Measurements from ENCODE around the gene KCNH1.
A peak's percentile ranks its signal among the peaks of the same experiment; 100 is the strongest.
"Not testable (repeated sequence)": the region's sequence is repeated elsewhere in the genome, so short reads cannot be mapped to it uniquely, and the experiment has no call there.

KCNH1 gene

DNA sequence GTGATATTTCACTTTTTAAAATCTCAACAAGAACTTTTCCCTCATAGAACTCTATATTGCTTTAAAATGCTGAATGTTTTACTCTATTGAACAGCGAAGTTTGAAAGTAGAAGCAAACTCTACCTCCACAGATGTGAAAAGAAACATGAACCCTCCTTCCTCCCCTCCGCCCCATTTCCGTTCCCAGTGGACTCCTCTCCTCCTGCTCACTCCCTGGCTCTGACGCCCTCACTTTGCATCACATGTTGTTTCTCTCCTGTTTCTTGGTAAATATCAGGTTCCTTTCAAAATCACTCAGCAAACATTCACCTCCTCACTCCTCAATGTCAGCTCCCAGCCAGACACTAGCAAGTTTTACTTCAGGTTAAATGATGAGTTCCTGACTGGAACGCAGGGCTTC is 34.6 kb downstream of the KCNH1 start:
- DNase-seq: no peak

DNA sequence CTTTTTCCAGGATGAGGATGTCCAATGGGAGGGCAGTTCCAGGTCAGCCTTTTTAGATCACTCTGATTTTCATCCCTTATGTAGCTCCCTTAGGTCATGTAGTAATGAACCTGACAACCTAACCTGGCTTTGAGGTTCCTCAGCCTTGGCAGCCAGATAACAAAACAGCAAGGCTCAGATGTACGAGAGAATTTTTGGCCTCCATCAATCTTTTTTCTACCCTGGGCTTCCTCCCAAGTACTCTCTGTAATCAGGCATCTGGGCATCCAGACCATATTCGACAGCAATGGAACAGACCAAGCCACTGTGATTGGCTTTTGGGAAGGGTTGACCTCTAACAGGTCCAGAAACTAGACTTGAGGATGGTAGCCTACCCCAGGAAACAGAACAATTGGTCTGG is 38.6 kb downstream of the KCNH1 start:
- DNase-seq: no peak

DNA sequence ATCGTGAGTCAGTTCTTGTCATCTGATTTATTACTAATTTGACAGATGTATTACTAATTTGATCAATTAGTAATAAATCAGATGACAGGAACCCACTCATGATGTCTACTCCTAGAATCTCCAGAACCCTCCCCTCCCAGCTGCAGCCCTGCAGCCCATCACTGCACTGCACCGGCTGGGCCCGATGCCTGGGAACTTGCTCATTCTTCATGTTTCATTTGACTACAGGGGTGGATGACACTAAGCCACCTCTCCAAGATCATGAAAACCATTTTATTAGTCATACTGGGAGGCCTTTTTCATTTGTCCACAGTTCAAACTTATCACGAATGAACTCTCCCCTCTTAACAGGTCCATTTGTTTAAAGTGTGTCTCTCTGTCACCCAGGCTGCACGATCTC is 41.0 kb downstream of the KCNH1 start:
- DNase-seq: no peak

DNA sequence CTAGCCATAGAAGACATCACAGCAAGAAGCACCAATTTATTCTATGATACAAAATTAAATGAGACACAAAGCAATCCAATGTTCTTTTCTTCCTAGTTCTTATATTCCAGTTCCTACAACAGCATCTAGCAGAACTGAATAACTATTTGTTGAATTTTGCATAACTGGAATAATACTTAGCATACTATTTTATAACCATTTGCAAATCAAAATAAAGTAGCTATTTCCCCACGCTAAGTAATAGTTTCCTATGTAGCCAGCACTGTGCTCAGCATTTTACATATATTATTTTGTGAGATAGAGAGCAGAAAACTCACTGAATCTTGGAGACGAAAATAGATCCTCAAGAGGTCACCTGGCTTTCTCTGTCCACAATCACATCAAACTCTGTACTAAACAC is 42.1 kb downstream of the KCNH1 start:
- no peak for DNase-seq

DNA sequence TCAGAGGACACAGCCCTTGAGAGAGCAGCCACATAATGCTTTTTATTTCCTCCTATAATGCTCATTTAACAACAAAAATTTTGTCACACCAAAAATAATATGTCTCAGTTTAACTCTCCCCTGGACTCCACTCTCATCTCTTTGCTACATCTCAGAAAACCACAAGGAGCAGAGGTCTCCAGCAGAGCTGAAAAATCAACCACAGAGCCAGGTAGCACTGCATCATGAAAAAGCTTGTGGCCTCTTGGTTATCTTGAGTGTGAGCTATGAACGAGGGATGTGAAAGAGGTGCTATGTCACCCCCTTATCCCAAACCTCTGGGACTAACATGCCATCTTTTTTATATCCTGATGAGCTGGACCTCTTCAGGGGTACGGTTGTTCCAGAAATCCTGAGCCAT is 44.4 kb downstream of the KCNH1 start:
- DNase-seq: no peak

DNA sequence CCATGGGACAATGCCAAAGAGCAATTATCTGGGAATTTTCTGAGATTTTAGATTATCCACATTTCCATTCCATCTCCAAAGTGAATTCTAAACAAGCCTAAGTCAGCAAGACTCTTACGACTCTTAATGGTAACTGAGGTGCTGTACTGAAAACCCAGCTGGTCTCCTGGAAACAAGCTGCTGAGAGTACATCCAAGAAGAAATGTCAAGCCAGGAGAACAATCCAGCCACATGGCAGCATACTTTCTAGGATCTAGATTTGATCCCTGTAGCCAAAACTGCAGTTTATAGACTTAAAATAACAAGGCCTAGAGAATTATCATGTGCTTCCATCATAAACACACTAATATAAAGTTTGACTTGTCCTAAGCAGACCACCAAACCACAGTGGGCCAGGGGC is 45.8 kb downstream of the KCNH1 start:
- DNase-seq: no peak

DNA sequence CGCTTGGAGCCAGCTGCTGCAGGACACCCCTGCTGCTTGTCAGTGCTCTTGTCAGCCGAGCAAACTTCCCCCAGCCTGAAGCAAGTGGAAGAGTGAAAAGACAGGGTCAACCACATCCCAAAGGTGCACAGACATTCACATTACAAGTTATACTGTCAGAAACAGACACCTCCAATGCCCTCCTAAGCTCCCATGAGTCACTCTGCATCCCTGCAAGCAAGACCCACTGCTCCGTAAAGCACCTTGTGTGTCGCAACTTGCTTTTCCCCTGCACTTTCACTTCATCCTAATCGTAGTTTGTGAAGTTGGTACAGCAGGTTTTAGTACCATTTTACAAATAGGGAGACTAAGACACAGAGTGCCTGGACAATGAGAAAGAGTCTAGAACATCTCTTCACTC is 51.1 kb downstream of the KCNH1 start:
- DNase-seq: peak; percentile 9

DNA sequence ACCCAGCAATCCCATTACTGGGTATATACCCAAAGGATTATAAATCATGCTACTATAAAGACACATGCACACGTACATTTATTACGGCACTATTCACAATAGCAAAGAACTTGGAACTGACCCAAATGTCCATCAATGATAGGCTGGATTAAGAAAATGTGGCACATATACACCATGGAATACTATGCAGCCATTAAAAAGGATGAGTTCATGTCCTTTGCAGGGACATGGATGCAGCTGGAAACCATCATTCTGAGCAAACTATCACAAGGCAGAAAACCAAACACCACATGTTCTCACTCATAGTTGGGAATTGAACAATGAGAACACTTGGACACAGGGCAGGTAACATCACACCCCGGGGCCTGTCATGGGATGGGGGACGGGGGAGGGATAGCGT is 52.5 kb downstream of the KCNH1 start:
- not testable (repeated sequence) for DNase-seq

DNA sequence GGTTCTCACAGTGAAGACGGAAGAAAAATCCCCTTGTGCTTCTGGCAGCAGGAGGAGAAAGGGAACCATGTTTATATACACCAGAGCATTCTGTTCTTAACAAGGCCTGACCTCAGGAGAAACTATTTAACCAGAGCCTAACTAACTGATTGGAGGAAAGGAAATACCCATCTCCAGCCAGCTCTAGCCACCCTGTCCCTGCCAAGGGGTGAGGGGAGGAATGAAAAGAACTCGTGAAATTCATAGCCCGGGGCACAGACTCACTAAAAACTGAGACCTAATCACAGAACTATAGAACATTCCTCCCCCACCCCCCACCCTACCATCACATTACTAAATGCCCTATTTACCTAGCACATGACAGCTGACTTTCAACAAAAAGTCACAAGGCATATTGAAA is 65.0 kb downstream of the KCNH1 start:
- peak; percentile 88 for DNase-seq

DNA sequence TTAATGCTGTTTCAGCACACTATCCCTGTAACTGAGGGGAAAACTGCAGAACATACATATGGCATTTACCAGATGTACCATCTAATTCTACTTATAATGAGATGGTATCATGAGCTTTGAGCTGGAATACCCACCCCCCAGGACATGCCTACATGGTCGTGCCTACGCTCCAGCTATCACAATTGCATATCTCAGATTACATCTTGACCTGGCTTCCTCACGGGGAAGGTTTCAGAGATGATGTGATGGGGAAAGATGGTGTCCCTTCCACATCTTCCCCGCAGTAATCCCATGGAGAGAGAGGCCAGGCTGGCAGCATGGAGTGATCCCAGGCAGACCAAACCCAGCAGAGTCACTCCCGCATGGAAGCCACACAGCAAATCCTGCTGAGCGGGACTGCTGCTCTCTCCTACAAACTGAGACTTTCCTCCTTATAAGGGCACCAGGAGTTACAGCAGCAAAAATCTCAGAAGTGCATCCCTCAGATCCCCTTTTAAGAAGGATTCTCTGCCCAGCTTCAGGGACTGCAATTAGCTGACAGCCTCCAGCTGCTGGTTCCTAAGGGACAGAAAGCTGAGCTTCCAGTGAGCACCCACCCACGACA is 67.1 kb downstream of the KCNH1 start:
- DNase-seq: no peak

DNA sequence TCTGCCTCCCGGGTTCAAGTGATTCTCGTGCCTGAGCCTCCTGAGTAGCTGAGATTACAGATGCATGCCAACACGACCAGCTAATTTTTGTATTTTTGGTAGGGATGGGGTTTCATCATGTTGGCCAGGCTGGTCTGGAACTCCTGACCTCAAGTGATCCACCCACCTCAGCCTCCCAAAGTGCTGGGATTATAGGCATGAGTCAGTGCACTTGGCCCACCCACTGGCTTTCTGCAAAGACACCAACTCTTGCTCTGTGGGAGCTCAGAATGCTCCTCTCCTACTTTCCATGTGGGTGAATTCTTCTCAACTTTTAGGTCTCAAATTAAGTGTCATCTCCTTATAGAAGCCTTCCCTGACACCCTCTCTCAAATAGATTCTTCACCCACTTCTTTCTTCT is 92.1 kb downstream of the KCNH1 start:
- DNase-seq: peak; percentile 26

DNA sequence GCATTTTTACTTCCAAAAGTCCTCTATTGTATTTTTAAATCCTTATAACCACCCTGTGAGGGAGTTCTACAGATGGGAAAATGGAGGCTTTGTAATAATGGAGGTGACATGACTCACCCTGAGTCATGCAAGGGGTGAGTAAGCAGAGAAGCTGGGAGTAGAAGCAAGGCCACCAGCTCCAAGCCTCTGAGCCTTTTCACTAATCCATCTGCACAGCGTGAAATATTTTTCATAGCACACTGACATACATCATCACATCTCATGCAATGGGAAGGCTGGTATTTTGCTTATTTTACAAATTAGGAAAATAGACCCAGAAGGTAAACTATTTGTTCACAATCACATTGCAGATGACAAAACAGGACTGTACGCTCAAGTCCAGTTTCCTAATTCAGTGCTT is 96.9 kb downstream of the KCNH1 start:
- peak; percentile 98 for DNase-seq

DNA sequence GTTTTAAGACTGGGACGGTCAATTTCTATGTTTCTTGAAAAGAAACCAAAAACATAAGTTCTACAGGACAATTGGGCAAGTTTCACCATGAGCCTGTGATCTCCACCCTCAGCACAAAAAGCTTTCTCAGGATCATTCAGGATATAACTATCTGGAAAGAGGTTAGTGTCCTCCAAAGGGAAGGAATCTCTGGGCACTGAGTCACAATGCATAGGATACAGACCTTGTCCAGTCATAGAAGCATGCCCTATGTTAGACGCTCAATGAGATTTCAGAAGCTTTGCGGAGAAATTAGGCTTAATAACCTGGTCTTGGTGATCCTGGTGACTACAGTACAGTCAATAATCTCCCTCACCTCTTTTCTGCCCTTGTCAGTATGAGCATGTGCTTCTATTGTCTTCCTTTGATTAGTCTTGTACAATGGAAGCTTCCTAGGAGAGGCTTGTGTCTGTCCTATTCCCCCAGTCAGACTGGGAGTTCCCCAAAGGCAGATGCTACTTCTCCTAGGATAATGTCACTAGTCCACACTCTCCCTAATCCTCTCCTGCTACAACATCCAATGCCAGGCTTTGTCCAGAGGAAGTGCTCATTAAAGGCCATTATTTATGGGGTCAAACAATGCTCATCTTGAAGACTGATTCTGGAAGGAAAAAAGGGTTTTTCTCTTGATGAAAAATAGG is 97.4 kb downstream of the KCNH1 start:
- DNase-seq: peak; percentile 42

DNA sequence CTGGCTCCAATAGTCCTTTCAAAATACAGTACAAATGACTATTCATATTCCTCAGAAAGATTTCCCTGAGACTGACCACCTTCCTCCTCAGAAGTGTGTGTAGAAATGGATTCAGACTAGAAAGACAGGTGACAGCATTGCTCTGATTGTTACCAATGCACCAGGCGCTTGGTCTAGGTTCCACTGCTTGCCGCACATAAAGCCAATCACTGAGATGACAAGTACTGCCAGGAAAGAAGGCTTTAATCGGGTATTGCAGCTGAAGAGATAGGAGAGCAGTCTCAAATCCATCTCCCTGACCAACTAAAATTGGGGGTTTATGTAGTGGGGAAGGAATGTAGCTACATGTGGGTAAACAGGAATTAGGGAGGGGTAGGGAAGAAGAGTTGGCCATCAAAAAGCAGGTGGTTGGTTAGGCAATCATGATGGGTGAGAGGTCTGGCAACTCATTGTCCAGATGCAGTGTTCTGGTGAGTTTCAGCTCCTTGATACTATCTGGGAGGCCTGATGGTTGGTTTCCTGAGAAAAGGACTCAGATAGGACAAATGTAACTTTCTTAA is 98.0 kb downstream of the KCNH1 start:
- DNase-seq: peak; percentile 32

DNA sequence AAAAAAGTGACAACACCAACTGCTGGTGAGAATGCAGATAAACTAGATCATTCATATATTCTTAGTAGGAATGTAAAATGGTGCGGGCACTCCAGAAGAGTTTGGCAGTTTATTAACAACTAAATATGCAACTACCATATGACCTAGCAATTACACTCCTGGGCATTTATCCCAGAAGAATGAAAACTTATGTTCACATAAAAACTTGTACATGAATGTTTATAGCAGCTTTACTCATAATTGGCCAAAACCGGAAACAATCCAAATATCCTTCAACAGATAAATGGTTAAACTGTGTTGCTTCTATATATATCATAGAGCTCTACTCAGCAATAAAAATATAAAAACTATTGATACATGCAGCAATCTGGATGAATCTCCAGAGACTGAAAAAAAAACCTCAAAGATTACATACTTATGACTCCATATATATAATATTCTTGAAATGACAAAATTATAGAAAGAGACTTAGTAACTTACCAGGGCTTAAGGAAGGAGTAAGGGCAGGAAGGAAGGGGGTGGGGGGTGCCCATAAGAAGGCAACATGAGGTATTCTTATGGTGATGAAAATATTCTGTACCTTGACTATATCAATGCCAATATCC is 99.9 kb downstream of the KCNH1 start:
- no peak for DNase-seq

DNA sequence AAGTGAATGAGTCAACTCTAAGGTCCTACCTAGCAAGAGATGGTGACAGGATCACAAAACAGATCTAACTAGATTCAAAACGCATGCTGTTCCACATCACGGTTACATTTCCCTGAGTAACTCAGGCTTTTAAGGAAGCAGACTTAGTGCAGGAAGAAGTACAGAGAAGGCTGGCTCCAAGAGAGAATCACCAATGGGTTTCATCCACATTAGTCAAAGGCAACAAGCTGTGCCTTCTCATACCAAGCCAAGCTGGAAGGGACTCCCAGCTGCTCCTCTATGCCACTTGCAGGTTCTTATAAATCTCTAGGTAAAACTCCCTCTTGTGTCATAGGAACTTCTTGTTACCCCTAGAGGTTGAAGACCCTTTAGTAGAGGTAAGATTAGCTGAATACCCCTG is 109.0 kb downstream of the KCNH1 start:
- DNase-seq: no peak

DNA sequence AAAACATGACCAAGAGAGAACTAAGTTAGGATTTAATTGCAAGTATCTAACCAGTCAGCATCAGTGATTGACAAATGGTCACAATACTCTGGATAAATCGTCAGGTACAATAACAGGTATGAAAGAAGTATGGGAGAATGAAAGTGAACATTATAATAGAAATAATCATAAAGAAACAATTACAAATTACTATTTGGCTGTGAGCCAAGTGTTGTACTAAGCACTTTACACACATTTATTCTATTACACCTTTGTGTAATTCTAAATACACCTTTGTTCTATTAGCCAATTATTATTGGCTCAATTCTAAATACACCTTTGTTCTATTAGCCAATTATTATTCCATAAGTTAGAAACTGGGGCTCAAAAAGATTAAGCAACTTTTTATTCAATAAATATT is 114.7 kb downstream of the KCNH1 start:
- no peak for DNase-seq

DNA sequence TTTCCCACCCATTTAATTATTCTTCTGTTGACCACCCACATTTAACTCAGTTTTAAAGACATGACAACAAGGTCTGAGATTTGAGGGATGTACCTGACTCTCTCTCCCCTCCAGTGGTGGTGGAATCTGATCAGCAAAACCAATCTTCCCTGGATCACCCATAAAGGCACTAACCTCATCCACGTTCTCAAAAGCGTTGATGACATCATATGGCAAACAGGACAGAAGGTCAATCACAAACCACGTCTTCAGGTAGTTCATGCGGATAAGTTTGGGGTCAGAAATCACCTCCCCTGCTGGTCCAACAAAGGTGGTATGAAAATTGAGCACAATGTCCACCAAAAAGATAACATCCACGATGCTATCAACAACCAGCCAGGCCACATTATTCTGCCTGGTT is 115.3 kb downstream of the KCNH1 start:
- DNase-seq: no peak

DNA sequence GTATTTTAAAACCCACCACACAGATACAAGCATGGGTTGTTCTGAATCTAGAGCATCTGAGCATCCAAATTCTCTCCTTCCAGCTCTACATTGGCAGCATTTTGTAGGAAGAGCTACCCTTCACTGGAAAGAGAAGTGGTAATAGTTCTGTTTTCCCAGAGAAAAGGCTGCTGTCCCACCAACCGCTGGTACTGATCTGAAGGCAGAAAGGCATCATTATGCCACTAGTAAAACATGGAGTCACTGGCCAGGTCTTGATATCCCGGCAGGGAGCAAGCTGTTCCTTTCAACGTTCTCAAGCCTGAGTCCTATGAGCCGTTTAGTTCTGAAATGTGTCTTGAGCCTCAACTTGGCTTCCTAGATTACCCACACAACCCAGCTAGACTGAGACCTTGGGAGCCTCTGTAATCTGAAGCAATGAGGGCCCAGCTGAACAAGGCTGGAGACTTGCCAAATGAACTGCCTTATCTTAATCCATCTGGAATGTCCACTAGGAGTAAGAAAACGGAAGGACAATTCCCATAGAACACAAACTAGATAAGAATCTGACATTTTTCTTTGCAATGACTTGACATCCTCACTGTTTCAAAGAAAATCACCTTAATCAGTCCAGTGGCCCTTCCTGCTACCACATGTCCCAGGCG is 116.8 kb downstream of the KCNH1 start:
- peak; percentile 73 for DNase-seq

DNA sequence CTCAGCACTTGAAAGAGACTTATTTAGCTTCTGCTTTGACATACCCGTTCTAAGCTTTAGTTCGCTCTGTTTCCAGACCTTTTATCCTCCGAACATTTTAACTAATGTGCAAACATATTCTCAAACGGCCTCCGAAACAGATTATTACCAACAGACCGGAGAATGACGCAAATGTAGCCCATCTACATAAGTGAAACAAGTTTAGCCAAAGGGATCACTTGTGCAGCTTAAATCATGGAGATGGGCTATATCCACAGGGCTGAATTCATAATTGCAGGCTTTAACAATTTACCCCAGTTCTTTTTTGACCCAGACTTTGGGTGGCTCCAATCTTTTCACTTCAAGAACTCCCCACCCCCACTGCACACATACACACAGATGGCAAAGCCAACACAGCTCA is 119.7 kb downstream of the KCNH1 start:
- DNase-seq: no peak

DNA sequence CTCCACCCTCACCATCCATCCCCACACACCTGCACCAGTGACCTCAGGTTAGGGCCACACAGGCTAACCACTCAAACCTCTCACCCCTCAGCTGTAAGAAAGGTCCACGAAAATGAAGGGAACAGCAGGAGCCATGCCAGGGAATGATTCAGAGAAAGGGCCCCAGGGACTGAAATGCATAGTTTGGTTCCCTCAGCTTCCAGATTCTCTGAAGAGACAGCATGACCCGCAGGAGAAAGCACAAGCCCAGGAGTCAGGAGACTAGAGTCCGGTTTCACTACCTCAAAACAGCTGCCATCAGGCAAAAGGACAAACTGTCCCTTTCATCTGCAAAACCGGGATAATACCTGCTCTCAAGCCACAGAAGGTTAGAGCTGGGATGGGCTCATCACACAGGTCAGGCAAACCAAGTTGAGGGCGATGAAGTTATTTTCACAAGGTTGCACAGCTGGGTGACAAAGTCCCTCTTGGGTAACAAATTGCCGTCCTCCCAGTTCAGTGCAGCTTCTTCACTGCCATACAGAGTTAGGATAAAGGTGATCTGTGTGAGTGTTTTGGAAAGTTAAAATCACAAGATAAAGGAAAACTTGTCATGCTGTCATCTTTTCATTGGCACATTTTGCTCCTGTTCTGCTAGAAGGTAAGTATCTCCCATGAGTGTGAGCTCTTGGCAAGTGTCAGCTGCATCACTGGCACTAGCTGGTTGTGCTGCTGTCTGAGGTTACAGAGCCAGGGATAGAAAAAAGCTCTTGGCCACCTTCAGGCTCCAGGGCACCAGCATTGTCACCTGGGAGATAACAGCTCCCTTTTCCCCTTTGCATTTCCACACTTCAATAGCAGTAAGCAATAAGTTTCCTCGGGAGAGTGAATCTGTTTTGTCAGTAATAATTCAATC is 120.4 kb downstream of the KCNH1 start:
- peak; percentile 56 for DNase-seq

DNA sequence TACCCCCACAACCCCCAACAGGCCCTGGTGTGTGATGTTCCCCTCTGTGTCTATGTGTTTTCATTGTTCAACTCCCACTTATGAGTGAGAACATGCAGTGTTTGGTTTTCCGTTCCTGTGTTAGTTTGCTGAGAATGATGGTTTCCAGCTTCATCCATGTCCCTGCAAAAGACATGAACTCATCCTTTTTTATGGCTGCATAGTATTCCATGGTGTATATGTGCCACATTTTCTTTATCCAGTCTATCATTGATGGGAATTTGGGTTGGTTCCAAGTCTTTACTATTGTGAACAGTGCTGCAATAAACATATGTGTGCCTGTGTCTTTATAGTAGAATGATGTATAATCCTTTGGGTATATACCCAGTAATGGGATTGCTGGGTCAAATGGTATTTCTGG is 122.8 kb downstream of the KCNH1 start:
- DNase-seq: not testable (repeated sequence)

DNA sequence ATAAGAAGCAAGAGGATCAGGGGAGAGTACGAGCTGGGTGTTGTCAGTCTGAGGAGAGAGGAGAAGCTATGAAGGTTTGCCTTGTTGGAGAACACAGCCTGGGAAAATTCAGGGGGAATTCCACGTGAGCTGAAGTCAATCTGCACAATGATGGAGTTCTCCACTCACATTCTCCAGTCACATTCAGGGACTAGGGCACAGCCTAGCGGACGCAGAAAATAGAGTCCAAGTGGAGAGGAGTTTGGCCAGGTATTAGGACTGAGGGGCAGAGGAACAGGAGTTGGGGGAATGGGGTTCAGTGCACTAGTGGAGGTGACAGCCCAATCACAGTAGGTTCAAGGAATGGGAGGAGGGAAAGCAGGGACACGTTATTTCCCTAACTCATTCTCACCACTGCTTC is 124.0 kb downstream of the KCNH1 start:
- no peak for DNase-seq
